Fibroblast of lung (primary cell): ENCODE data around the gene MAPK1IP1L.

Experiments
- EZH2 ChIP-seq: IDR thresholded peaks from 2 replicates; pipeline ENCODE4 v1.5.1; 2012; ENCODE audit warnings: low read length, control low read depth, mild to moderate bottlenecking; ENCODE audit errors: missing control alignments
- TF ChIP-seq, protein P1 (sequence below), 2 donors: IDR thresholded peaks in 1 of 2; conservative IDR thresholded peaks in 1 of 2; 1 replicate in 1 of 2; 2 replicates in 1 of 2; pipeline ENCODE4 v1.5.1; 2011 to 2012; ENCODE audit warnings: low read length in 2 of 2, control low read depth in 1 of 2, inconsistent platforms in 1 of 2, low read depth in 1 of 2, mild to moderate bottlenecking in 1 of 2

DNA sequence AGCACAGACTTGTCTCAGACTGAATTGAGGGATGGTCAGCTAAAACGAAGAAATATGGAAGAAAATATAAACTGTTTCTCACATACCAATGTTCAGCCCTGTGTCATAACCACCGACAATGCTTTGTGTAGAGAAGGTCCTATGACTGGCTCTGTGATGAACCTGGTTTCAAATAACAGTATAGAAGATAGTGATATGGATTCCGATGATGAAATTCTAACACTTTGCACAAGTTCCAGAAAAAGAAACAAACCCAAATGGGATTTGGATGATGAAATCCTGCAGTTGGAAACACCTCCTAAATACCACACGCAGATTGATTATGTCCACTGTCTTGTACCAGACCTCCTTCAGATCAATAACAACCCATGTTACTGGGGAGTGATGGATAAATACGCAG is 7.9 kb upstream of the MAPK1IP1L start:
- no peak for TF ChIP-seq EZH2
- TF ChIP-seq, protein P1, sequence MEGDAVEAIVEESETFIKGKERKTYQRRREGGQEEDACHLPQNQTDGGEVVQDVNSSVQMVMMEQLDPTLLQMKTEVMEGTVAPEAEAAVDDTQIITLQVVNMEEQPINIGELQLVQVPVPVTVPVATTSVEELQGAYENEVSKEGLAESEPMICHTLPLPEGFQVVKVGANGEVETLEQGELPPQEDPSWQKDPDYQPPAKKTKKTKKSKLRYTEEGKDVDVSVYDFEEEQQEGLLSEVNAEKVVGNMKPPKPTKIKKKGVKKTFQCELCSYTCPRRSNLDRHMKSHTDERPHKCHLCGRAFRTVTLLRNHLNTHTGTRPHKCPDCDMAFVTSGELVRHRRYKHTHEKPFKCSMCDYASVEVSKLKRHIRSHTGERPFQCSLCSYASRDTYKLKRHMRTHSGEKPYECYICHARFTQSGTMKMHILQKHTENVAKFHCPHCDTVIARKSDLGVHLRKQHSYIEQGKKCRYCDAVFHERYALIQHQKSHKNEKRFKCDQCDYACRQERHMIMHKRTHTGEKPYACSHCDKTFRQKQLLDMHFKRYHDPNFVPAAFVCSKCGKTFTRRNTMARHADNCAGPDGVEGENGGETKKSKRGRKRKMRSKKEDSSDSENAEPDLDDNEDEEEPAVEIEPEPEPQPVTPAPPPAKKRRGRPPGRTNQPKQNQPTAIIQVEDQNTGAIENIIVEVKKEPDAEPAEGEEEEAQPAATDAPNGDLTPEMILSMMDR (conservative IDR thresholded peaks at IDR 0.05 in 1 of 2, IDR thresholded peaks at IDR 0.05 in 1 of 2; ENCODE audit: low read depth in 1 of 2, low read length in 2 of 2): no peak
